Endothelial cell of umbilical vein (primary cell): ENCODE data around the gene BLOC1S4. TPM values are rescaled to one million over a fixed set of nuclear protein-coding genes. Genes with fewer than 3 reads are reported as not detected.

Experiments used
- BruUV-seq: library from RNA; stranded (reverse); fragments of 400-500 nt; replicated peaks from 2 replicates; lab custom pipeline; 2021; lab: Mats Ljungman, UMichigan
- CTCF ChIA-PET: fragments of 300-600, 350-600 bp; sonication (Branson Sonifier 250); formaldehyde crosslinking; loops from one replicate; lab custom pipeline; 2021; ENCODE audit warnings: antibody characterized with exemption, inconsistent platforms; lab: Charles Lee
- POLR2A ChIA-PET: fragments of 300-600, 350-600 bp; sonication (Branson Sonifier 250); formaldehyde crosslinking; loops from one replicate; lab custom pipeline; 2021; ENCODE audit warnings: antibody characterized with exemption, inconsistent platforms; lab: Charles Lee
- DNase-seq: peaks from one replicate; pipeline ENCODE4 v3.0.0-alpha.2; 2011; ENCODE audit warnings: low read depth, low spot score
- FAIRE-seq: peaks from 2 replicates; lab custom pipeline; 2011; peaks lifted over from hg19 to GRCh38; lab: Jason Lieb, UNC
- H2AFZ ChIP-seq: 2 replicates; pipeline ENCODE4 v1.6.0; 2012; ENCODE audit warnings: low read depth, low read length, control low read depth, inconsistent platforms
- H3K27ac ChIP-seq: 2 replicates; pipeline ENCODE4 v1.5.1; 2011; ENCODE audit warnings: low read depth, mild to moderate bottlenecking, control low read depth, low read length, moderate library complexity; ENCODE audit not compliant: insufficient read depth
- H3K27me3 ChIP-seq, 2 experiments: 2 replicates each; pipeline versions ENCODE4 v1.6.0 to v1.6.1; 2011; ENCODE audit warnings: low read length in 2 of 2, mixed read lengths in 1 of 2; ENCODE audit not compliant: control insufficient read depth in 2 of 2, insufficient read depth in 2 of 2
- H3K36me3 ChIP-seq, 2 experiments: 2 replicates in 1 of 2; 3 replicates in 1 of 2; pipeline ENCODE4 v1.5.1; 2011; ENCODE audit warnings: low read length in 2 of 2, mild to moderate bottlenecking in 1 of 2, moderate library complexity in 1 of 2; ENCODE audit not compliant: control insufficient read depth in 2 of 2, insufficient read depth in 2 of 2; ENCODE audit errors: extremely low read depth in 1 of 2
- H3K4me1 ChIP-seq: 3 replicates; pipeline ENCODE4 v1.5.1; 2011; ENCODE audit warnings: mild to moderate bottlenecking, low read length; ENCODE audit not compliant: control insufficient read depth, insufficient read depth; ENCODE audit errors: extremely low read depth
- H3K4me2 ChIP-seq: 2 replicates; pipeline ENCODE4 v1.6.1; 2011; ENCODE audit warnings: low read length, control low read depth, mixed read lengths; ENCODE audit not compliant: insufficient read depth
- H3K4me3 ChIP-seq, 3 experiments: fragments of 200-600 bp in 1 of 3; sonication (generic), shearing (Covaris generic) in 1 of 3; replicated peaks in 1 of 3; 2 replicates each; pipeline ENCODE4 v1.5.1; 2011 to 2016; ENCODE audit warnings: control low read depth in 3 of 3, low read length in 3 of 3, mild to moderate bottlenecking in 2 of 3, inconsistent platforms in 1 of 3, low read depth in 1 of 3, moderate library complexity in 1 of 3; ENCODE audit not compliant: insufficient read depth in 1 of 3
- H3K79me2 ChIP-seq: 2 replicates; pipeline ENCODE4 v1.6.0; 2012; ENCODE audit warnings: low read length, inconsistent platforms; ENCODE audit not compliant: control insufficient read depth, insufficient read depth
- H3K9ac ChIP-seq: replicated peaks from 2 replicates; pipeline ENCODE3; 2011; ENCODE audit warnings: low read length, control low read depth; ENCODE audit not compliant: insufficient read depth; ENCODE audit errors: extremely low read depth
- H3K9me1 ChIP-seq: replicated peaks from 3 replicates; pipeline ENCODE4 v1.6.0; 2011; ENCODE audit warnings: mild to moderate bottlenecking, low read length; ENCODE audit not compliant: control insufficient read depth, insufficient read depth; ENCODE audit errors: extremely low read depth
- H3K9me3 ChIP-seq: replicated peaks from 2 replicates; pipeline ENCODE4 v1.5.1; 2012; ENCODE audit warnings: low read length, inconsistent platforms; ENCODE audit not compliant: control insufficient read depth, insufficient read depth
- H4K20me1 ChIP-seq: replicated peaks from 2 replicates; pipeline ENCODE3; 2011; ENCODE audit warnings: mild to moderate bottlenecking, low read length; ENCODE audit not compliant: control insufficient read depth, insufficient read depth; ENCODE audit errors: extremely low read depth
- CTCF ChIP-seq, 2 donors: IDR thresholded peaks; 1 replicate in 1 of 2; 2 replicates in 1 of 2; pipeline ENCODE4 v1.5.1; 2011; ENCODE audit warnings: low read length in 2 of 2, mild to moderate bottlenecking in 2 of 2, moderate library complexity in 2 of 2, control low read depth in 1 of 2, inconsistent platforms in 1 of 2, low read depth in 1 of 2; ENCODE audit not compliant: insufficient read depth in 1 of 2; ENCODE audit errors: extremely low read depth in 1 of 2
- GATA2 ChIP-seq: IDR thresholded peaks from 2 replicates; pipeline ENCODE4 v1.7.0; 2011; ENCODE audit warnings: low read depth, mild to moderate bottlenecking, moderate library complexity, mixed read lengths, low read length; ENCODE audit not compliant: insufficient read length, insufficient read depth
- JUN ChIP-seq: IDR thresholded peaks from 2 replicates; pipeline ENCODE4 v1.6.1; 2011; ENCODE audit warnings: borderline replicate concordance, low read depth; ENCODE audit not compliant: insufficient read length, insufficient read depth
- MYC ChIP-seq: IDR thresholded peaks from one replicate; pipeline ENCODE4 v1.6.1; 2011; ENCODE audit warnings: mild to moderate bottlenecking, low read depth, low read length
- dilution Hi-C: fragments of 300-500 bp; cut with MboI; formaldehyde crosslinking; loops from one replicate; pipeline ENCODE4 v1.15.0; 2019; ENCODE audit warnings: low sequenced_read_pairs; ENCODE audit not compliant: extremely low pct_ligation_motif_present
- intact Hi-C: fragments of 100-400 bp; cut with micrococcal nuclease; formaldehyde crosslinking; loops from one replicate; pipeline ENCODE4 v1.10.0; 2022
- polyA plus RNA-seq, 4 experiments: library from polyadenylated mRNA; depleted of rRNA in 3 of 4; stranded (reverse) in 3 of 4; unstranded in 1 of 4; fragments of >200 nt; gene quantifications; 2 replicates each; pipeline versions ENCODE4 v1.2.1 to v1.2.3, GENCODE V29; 2011 to 2012; ENCODE audit warnings: missing spikeins in 1 of 4
- total RNA-seq: library from RNA; stranded (reverse); gene quantifications from 2 replicates; pipeline ENCODE4 v1.2.3, GENCODE V29; 2021

The BLOC1S4 gene
- total and polyA plus RNA-seq, 2 donors (not counting 3 experiments of a cell fraction or from before 2014, with no cell fraction given): 12.7 to 16.9 TPM

GRCh38 chr4:6699388-6699787 lies 16.6 kb upstream of the BLOC1S4 start:
- Histone ChIP-seq H3K27ac (no peak overlapping the region), H3K4me2 (no peak overlapping the region), H3K79me2 (peaks cover 3% of the 10 kb centered on the region), H2AFZ (no peak overlapping the region), H3K9me1 (no peaks in the 10 kb centered on the region), H3K4me3 (no peak overlapping the region), H3K4me1 (peaks cover 5% of the 10 kb centered on the region), H3K27me3 (no peaks in the 10 kb centered on the region), H3K36me3 (peaks cover 0 to 4% of the 10 kb centered on the region in 2 experiments), H3K9me3 (no peaks in the 10 kb centered on the region), H4K20me1 (no peaks in the 10 kb centered on the region), H3K9ac (no peak overlapping the region)
- POLR2A ChIA-PET: no interaction called here
- CTCF ChIA-PET: interaction anchor here (1.1 to 1.5 kb wide), 2 partner anchors 10 to 174 kb away, joined by 3 to 4 read pairs; partner anchors contain the start of gene MRFAP1L1
- DNase-seq (no peak), FAIRE-seq (peak; percentile 18)
- no peak for TF ChIP-seq GATA2
- BruUV-seq: no TSS peak
- intact Hi-C loops: no loop called here
- dilution Hi-C loops: no loop called here

DNA sequence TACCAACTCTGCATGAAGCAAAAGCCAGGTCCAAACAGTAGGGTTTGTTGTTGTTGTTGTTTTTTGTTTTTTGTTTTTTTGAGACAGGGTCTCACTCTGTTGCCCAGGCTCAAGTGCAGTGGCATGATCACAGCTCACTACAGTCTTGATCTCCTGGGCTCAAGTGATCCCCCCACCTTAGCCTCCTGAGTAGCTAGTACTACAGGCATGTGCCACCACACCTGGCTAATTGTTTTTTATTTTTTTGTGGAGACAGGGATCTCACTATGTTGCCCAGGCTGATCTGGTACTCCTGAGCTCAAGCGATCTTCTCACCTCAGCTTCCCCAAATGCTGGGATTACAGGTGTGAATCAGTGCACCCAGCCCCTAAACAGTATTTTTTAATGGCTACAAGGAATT lies 16.1 kb upstream of the BLOC1S4 start:
- ChIA-PET CTCF (interaction anchor here (0.9 to 1.5 kb wide), 3 partner anchors 10 to 274 kb away, joined by 3 to 4 read pairs (median 4); partner anchors contain the start of gene MRFAP1L1), POLR2A (no interaction called here)
- H2AFZ ChIP-seq: no peak overlapping the region
- no TSS peak for BruUV-seq
- DNase-seq: no peak
- no peak overlapping the region for H3K27ac ChIP-seq
- TF ChIP-seq MYC (no peak), JUN (no peak), CTCF (IDR thresholded peaks at IDR 0.05; ENCODE audit: extremely low read depth in 1 of 2, insufficient read depth in 1 of 2, low read depth in 1 of 2, low read length in 2 of 2) (no peak)
- peaks cover under 1% of the 10 kb centered on the region for H3K4me1 ChIP-seq
- no peaks in the 10 kb centered on the region for H3K27me3 ChIP-seq
- H4K20me1 ChIP-seq: no peaks in the 10 kb centered on the region
- intact Hi-C loops (no loop called here), dilution Hi-C loops (no loop called here)
- H3K79me2 ChIP-seq: peaks cover 4% of the 10 kb centered on the region
- no peak overlapping the region for H3K4me2 ChIP-seq
- FAIRE-seq: no peak
- no peaks in the 10 kb centered on the region for H3K9me3 ChIP-seq
- H3K4me3 ChIP-seq: no peak overlapping the region
- peaks cover 0 to 4% of the 10 kb centered on the region in 2 experiments for H3K36me3 ChIP-seq
- no peak overlapping the region for H3K9ac ChIP-seq
- H3K9me1 ChIP-seq: no peaks in the 10 kb centered on the region
